NCI-H2081 treated with DMSO at 0.1 percent for 48 hours (cell line): ENCODE results near the gene FAM171A2.
"Not testable (repeated sequence)": the region's sequence is repeated elsewhere in the genome, so short reads cannot be mapped to it uniquely, and the experiment has no call there.

Source experiments
- DNase-seq: peaks from one replicate; lab custom pipeline; 2025; lab: John Stamatoyannopoulos, UW

FAM171A2 gene

DNA sequence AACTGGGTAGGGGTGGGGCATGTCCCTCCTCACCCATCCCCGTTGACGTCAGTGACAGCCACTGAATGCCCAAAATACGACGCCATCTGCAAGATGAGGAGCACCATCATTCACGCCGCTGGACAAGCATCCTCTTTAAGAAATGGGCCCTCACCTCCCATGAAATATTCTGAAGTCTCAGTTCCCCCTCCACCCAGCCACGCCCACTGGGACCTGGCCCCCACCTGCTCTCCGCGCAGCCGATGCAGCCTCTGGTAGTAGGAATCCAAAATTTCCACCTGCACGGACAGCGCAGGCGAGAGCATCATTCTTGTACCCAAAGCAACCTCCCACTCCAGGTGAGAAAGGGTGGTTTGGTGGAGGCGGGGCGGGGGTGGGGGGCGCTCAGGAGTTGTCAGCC is 20.2 kb upstream of the FAM171A2 start:
- DNase-seq, result no peak

DNA sequence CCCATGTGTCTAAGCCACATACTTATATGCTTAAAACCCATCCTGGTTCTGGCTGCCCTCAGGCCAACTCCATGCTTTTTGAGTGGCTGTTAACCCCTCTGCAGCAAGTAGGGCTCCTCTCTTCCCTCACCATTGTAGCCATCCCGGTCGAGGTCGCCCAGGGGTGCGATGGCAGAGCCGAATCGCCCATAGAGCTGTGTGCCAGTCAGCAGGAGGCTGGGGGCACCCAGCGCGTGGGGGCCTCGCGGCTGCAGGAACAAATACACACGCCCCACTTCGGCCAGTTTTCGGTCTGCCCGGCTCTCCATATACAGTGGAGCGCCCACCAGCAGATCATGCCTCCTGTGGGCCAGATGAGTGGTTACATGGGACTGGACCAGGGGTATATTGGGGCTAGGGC is 19.7 kb upstream of the FAM171A2 start:
- no peak for DNase-seq

DNA sequence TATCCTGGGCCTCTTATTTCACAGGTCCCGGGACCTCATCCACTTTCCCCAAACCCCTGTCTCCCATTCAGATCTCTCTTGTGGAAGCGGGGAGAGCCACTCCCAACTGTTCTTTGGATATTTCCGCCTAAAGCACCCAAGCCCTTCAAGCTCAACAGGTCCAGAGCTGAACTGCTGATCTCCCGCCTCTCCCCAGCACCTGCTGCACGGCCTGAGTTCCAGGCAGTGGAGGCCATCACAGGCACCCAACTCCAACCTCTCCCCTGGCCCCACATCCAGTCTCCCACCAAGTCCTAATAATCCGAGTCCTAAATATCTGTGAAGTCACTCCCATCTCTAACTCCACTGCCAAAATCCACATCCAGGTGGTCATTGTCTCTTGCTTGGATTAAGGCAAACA is 19.3 kb upstream of the FAM171A2 start:
- no peak for DNase-seq

DNA sequence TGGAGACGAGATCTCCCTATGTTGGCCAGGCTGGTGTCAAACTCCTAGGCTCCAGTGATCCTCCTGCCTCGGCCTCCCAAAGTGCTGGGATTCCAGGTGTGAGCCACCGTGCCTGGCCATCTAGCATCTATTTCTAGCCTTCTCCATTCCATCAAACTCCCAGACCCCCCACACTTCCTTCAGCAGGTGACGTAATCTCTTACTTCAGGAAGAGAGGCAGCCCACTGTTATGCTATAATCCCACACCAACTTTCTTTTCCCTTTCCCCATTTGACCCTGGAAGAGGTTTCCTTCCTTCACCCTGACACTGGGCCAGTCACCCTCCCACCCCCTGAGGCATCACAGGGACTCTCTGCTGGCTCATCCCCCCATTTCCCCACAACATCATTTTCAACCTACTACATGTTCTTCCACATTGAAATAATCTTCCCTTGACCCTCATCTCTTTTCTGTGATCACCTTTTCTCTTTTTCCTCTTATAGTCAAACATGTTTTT is 18.2 kb upstream of the FAM171A2 start:
- no peak for DNase-seq

DNA sequence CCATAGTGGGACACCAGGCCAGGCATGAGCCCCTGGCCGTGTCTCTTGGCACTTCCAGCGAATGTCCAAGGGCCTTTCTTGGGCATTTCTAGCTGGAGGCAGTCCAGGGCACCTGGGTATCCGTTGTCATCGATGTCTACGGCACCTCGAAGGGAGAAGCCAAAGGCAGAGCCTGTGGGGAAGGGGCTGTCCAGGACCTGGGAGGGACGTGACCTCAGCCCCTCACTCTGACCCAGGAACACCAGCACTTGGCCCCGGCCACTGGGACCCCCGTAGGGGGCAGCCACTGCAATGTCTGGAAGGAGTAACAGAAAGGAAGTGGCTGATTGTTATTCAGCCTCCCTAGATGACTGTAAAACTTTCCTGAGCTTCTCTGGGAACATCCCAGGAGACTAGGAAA is 17.1 kb upstream of the FAM171A2 start:
- DNase-seq, result no peak

DNA sequence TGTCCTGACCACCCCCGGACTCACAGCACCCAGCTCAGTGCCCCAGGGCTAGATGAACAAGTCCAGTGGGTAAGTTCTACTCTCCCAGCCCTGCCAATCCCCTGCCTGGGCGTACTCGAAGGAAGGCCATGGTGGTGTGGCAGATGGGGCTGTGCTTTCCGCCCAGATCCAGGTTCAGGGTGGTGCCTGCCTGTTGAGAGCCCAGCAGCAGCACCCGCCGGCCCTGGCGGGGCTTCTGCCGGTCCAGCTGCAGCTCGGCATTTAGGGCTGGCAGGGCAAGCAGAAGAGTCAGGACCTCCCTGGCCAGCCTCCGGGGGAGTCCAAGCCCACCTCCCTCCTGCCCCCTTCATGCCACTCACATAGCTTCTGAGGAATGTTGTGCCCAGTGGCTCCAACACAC is 16.2 kb upstream of the FAM171A2 start:
- DNase-seq, result no peak

DNA sequence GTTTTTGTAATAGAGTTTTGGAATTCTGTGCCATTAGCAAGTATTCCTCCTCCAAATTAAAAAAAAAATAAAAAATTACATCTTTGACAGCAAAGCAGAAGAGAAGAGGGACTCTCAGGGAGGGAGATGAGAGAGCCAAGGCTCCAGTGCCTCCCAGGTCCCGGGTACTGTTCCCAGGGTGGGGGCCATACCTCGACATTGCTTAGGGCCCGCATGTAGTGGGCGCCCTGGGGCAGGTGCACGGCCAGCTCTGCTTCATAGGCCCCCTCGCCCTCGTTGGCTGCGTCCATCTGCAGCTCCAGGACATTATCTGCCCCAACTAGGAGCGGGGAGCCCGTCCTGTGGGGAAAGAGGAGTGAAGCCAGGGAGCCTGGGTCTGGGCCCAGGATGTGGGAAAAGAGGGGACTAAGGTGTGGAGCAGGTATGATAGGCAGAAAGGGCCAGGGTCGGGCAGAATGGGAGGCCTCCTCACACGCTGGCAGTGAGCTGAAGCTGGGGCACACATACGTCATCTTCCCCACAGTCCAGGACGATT is 14.6 kb upstream of the FAM171A2 start:
- DNase-seq, result no peak

DNA sequence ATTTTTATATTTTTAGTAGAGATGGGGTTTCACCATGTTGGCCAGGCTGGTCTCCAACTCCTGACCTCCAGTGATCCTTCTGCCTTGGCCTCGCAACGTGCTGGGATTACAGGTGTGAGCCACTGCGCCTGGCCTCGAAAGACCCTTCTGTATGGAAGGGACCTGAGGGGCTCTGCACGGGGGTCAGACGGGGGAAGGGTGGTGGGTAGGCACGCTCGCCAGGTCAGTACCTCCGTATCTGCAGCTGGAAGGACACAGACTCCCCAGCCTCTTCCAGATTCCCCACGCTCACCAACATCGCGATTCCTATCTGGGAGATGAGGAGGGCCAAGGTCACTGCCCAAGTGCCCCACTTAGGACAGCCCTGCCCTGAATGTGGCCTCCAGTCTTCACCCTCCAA is 13.1 kb upstream of the FAM171A2 start:
- no peak for DNase-seq

DNA sequence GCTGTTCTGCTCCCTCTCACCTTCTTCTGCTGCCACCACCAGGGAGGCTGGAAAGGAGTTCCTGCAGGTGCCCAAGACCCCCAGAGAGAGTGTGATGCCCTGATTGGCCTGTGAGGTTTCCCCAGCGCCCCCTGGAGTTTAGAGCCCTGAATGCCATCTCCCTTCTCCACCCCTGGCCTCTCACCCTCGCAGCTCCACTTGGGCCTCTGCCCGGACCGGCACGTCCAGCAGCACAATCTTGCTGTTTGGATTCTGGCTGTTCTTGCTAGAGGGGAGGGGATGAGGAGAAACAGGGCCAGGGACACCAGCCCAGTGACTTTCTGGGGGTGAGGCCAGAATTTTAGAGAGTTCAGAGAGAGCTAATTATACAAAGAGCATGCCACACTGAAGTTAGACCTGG is 12.5 kb upstream of the FAM171A2 start:
- DNase-seq, result no peak

DNA sequence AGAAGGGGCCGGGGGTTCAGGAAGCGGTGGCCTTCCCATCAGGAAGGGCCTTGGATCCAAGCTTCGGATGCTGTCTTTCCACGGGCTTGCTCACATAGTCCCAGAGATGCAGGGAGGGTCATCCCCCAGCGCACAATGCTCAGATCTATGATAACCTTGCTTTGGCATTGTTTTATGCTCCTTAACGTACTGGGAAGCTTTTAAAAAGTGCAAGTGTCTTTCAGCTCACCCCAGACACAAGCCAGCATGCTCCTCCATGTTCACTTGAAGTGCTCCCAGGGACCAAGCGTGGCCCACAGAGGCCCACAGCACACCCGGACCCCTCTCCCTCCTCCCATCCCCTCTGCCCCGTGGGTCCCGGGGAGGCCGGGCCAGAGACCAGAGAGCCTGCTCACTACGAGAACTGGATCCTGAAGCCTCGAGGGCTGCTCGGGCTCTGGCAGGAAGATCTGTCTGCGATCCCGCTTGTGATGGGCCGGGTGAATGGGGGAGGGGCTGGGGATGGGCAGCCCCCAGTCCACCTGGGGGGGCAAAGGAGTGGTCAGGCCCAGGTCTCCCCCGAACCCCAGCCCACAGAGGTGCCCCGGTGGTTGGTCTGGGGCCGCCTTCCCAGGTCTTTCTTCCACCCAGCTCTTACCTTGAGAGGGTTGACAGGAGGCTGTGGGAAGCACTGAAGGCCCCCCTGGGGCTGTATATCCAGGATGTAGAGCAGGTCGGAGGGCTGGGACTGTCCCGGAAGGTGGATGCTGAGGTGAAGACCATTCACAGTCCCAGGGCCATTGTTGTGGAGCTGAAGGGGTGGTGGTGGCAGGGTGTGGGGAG is 11.8 kb upstream of the FAM171A2 start:
- DNase-seq, result no peak

DNA sequence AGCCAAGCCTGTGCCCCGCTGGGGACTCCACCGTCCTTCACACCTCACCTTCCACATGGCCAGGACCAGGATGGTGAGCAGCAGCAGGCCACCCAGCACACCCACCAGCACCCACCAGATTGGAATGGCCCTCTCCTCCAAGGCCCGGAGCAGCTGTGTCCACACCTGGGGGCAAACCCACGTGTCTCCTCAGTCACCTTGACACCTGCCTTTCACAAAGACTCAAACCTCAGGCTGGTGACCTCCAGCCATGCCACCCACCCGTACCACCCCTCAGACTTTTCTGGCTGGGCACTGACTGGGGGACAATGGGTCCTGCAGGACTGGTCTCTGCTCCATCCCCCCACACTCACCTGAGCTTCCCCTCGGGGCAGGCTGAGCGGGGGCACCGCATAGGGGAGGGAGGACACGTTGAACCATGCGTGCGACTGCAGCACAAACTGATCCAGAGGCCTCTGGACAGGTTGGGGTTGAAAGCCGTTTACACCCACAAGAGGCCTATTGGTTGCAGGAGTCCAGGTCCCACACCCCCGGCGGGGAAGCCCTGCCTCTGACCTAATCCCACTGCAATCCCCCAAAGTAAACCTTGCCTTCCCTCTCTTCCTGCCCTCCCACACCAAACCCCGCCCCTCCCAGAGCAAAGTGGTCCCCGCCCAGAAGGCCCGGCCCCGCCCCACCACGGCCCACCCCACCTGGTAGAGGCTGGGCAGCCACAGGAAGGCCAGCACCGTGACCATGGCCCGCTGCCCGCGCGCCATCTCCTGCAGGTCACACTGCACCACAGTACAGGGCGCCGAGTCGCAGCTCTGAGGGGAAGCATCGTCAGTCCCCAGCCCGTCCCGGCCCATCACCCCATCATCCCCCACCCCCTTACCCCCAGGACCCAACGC is 10.9 kb upstream of the FAM171A2 start:
- no peak for DNase-seq

DNA sequence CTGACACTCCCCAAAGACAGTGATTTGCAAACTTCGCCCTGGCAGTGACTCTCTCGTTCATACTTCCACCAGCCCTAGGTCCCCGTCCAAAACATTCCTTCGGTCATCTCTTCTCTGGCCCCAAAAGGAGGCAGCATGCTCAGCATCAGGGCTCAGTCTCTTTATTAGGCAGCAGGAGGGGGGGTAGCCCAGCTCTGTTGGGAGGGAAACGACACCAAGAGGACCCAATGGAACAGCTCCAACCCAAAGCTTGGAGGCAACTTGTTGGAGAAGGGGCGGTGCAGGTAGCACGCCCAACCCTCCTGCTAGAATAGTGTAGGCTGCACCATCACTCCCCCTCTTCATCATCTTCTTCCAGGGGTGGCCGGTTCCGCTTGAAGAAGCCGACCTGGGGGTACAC is 8.4 kb upstream of the FAM171A2 start:
- no peak for DNase-seq

DNA sequence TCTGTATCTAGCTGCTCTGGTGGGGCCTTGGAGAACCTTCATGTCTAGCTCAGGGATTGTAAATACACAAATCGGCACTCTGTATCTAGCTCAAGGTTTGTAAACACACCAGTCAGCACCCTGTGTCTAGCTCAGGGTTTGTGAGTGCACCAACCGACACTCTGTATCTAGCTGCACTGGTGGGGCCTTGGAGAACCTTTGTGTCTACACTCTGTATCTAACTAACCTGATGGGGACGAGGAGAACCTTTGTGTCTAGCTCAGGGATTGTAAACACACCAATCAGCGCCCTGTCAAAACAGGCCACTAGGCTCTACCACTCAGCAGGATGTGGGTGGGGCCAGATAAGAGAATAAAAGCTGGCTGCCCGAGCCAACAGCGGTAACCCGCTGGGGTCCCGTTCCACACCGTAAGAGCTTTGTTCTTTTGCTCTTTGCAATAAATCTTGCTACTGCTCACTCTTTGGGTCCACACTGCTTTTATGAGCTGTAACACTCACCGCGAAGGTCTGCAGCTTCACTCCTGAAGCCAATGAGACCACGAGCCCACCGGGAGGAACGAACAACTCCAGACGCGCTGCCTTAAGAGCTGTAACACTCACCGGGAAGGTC is 5.9 kb upstream of the FAM171A2 start:
- DNase-seq, result not testable (repeated sequence)

DNA sequence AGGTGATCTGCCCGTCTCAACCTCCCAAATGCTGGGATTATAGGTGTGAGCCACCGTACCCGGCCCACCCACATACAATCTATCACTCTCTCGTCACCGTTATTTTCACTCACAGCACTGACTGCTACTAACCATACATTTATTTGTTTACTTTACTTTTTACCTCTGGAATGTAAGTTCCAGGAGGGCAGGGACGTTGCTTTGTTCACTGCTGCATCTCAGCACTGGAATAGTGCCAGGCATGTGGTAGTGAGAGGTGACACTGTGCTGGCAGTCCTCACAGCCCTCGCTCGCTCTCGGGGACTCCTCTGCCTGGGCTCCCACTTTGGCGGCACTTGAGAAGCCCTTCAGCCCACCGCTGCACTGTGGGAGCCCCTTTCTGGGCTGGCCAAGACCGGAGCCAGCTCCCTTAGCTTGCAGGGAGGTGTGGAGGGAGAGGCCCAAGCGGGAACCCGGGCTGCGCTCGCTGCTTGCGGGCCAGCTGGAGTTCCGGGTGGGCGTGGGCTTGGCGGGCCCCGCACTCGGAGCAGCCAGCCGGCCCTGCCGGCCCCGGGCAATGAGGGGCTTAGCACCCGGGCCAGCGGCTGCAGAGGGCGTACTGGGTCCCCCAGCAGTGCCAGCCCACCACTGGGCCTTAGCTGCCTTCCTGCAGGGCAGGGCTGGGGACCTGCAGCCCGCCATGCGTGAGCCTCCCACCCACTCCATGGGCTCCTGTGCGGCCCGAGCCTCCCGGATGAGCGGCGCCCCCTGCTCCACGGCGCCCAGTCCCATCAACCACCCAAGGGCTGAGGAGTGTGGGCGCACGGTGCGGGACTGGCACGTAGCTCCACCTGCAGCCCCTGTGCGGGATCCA is 5.0 kb upstream of the FAM171A2 start:
- not testable (repeated sequence) for DNase-seq

DNA sequence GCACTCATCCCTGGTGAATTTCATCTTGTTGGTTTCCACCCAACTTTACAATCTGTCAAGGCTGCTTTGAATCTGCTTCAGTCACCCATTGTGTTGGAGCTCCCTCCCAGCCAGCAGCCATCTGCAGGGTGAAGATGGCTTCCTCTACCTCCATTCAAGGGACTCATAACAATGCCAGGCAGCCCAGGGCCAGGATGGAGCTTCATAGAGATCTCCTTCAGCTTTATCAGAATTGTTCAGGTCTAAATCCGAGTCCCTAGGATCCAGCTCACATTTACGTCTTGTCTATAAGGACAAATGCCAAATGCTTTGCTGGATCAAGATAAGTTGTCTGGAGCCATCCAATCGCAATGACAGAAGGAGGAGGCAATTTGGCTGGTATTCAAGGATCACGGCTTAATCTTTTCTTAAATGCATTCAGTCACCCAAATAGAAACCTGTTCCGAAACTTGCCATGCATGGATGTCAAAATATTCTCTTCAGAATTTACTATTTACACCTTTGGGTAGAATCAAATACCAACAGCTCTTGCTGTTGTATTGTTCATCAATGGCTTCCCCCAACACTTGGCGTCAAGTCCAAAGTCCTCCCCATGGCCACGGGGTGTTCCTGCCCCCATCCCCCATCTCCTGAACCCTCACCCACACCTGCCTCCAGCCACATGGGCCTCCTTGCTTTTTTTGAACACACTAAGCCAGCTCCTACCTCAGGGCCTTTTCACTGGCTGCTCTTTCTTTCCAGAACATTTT is 3.8 kb upstream of the FAM171A2 start:
- DNase-seq, result no peak

DNA sequence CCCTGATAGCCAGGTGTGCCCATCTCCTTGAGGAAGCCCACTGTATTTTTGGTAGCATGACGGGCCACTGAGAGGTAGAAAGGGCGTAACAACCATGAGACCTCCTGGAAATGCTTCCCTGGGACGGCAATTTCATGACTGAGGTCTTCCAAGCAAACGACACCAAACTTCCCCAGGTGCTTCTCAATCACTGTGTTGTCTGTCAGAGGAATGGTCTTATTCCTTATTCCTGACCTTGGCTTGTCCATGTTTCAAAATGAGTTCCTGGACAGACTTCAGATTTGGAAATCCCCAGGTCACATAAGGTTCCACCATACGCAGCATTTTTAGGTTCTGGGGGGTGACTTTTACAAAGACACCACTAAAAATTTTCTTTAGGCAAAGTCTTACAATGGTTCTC is 1.4 kb upstream of the FAM171A2 start:
- DNase-seq, result not testable (repeated sequence)

DNA sequence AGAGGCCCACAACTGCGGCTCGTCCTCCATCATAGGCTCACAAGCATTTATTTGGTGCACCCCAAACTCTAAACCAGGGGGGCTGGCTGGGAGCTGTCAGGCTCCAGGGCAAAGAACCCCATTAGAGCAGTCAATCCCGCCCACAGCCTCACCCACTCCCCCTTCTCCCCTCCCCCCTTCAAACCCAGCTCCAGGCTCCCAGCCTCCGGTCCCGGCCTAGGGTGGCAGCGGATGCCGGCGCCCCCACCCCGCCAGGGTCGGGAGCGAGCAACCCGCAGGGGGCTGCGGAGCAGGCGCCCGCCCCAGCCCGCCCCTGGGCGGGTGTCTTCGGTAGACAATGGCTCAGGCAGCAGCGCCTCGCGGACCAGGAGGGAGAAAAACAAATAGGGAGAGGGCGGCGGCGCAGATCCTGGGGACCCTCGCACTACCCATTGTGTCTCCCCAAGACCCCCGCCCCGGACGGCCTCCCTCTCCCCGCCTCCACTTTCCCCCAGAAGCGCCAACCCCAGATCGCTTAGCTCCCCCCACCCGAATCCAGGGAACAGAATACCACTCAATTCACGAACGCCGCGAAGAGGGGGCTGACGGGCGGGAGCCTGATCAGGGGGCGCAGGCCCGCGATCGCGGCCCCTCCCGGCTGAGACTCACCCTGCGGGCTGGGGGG is 572 bp downstream of the FAM171A2 start:
- DNase-seq, result no peak

DNA sequence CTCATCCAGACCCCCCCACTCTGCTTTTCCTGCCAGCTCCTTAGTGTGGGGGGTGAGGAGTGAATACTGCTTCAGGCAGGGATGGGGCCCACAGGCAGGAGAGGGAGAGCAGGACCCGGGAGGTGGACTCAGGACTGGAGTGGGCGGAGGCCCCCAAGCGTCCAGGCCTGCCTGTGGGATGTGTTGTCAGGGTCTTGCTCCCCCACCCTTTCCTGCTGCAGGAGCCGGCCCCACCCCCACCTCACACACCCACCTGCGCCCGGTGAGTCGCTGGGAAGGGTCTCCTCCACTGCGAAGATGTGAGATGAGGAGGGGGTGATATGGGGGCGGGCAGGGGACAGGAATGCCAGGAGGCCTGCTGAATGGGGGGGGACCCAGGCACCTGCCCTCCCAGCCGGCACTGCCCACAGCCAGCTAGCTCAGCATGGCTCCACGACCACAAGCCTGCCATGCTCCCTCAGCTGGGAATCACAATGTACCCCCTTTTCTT is 1.1 kb downstream of the FAM171A2 start:
- DNase-seq, result no peak

DNA sequence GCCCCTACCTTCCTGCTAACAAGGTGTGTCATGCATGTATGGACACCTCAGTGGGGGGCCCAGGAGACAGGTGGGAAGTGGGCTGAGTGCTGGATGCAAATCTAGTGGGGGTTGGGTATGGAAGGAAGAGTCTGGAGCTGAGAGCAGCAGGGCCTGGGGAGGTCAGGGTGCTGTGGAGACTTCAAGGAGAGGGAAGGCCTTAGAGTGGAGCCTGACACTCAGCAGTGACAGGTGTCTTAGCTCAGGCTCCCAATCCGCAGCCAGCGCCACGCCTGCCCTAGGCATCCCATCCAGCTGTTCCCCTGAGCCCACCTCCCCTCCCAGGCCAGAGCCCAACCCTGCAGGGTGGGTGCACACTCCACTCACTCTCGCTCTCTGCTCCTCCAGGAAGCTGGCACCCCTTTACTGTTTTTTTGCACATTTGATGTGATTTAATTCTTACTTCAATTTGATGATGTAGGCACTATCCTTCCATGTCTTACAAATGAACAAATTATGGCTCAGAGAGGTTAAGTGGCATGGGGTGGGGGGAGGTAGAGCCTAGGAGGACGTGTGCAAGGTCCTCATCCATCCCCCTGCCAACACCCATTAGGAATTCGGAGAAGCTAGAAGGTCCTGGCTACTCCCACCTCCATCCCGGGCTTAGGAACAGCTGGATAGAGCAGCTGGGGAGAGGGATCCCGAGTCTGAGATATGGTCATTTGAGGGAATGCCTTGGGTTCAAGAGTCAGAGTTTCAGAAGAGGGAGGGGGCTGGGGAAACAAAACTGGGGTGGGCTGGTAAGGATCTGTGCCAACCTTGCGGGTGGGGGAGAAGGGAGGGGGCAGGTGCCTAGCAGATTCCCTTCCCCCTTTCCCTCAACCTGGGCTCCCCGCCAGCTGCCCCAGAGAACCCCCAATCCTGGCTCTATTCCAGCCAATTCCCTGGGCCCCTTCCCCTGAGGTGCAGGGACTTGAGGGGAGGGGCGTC is 2.1 kb downstream of the FAM171A2 start:
- no peak for DNase-seq
